Thymus (tissue), 11 donors: Measurements from ENCODE around the gene CLIC3. TPM values are rescaled to one million over a fixed set of nuclear protein-coding genes. Genes with fewer than 3 reads are reported as not detected.

ENCODE experiments used
- DNase-seq, 9 donors: peaks; one replicate each; pipeline ENCODE4 v3.0.0-alpha.2; 2013; ENCODE audit warnings: low spot score in 9 of 9, low read depth in 6 of 9, missing footprints in 1 of 9
- H3K27ac ChIP-seq, 2 donors: one replicate each; pipeline ENCODE4 v1.5.1; 2013; ENCODE audit warnings: control low read depth in 1 of 2, low read depth in 1 of 2, low read length in 1 of 2, mild to moderate bottlenecking in 1 of 2, moderate library complexity in 1 of 2
- H3K27me3 ChIP-seq, 2 donors: one replicate each; pipeline ENCODE4 v1.5.1; 2013; ENCODE audit warnings: low read length in 1 of 2; ENCODE audit not compliant: control insufficient read depth in 2 of 2, insufficient read depth in 1 of 2
- H3K36me3 ChIP-seq, 2 donors: one replicate each; pipeline ENCODE4 v1.5.1; 2013; ENCODE audit warnings: low read length in 1 of 2, mild to moderate bottlenecking in 1 of 2, moderate library complexity in 1 of 2; ENCODE audit not compliant: control insufficient read depth in 2 of 2, insufficient read depth in 2 of 2
- H3K4me1 ChIP-seq, 2 donors: one replicate each; pipeline ENCODE4 v1.5.1; 2013; ENCODE audit warnings: low read length in 2 of 2; ENCODE audit not compliant: control insufficient read depth in 2 of 2, insufficient read depth in 2 of 2
- H3K4me3 ChIP-seq, 2 donors: one replicate each; pipeline ENCODE4 v1.5.1; 2013; ENCODE audit warnings: low read length in 2 of 2, control low read depth in 1 of 2, mild to moderate bottlenecking in 1 of 2
- H3K9me3 ChIP-seq, 2 donors: one replicate each; pipeline ENCODE4 v1.5.1; 2013; ENCODE audit warnings: low read length in 1 of 2, mild to moderate bottlenecking in 1 of 2; ENCODE audit not compliant: control insufficient read depth in 2 of 2, insufficient read depth in 1 of 2
- WGBS: extraction: QIAGEN DNeasy Blood & Tissue Kit; methylation state at CpG from one replicate; pipeline ENCODE4 v1.1.7; 2013; 5-methylcytosine and 5-hydroxymethylcytosine counted together
- polyA plus RNA-seq: library from polyadenylated mRNA; stranded (reverse); fragments of 200-250 nt; gene quantifications from one replicate; pipeline ENCODE4 v1.2.3, GENCODE V29; 2013
- total RNA-seq: library from RNA; stranded (reverse); fragments of 120-200 nt; gene quantifications from one replicate; pipeline ENCODE4 v1.2.4, GENCODE V29; 2013
- donor health status: healthy.

CLIC3 gene
- total and polyA plus RNA-seq, 2 donors = 13.6 to 44.6 TPM

DNA sequence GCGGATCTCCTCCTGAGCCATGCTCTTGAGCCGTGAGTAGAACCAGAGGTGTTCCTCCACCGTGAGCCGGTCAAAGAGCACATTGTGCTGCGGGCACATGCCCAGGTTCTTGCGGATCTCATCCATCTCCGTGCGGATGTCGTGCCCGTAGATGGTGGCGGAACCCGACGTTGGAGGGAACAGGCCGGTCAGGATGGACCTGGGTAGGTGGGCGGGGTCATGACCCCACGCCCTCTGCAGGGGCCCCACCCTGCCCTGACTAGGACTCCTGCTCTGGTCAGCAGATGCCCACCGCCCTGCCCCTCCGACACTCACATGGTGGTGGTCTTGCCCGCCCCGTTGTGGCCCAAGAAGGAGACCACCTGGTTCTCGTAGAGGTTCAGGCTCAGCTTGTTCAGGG, 19.6 kb upstream of the CLIC3 start:
- peaks cover 0 to 5% of the 10 kb centered on the region in 2 donors for H3K36me3 ChIP-seq
- H3K4me3 ChIP-seq = no peak overlapping the region
- no peaks in the 10 kb centered on the region for H3K27me3 ChIP-seq
- H3K4me1 ChIP-seq = no peaks in the 10 kb centered on the region
- H3K9me3 ChIP-seq = peaks cover 0 to 25% of the 10 kb centered on the region in 2 donors
- whole genome bisulfite sequencing = 97% methylated on average over 21 of the region's 21 CpGs
- H3K27ac ChIP-seq = no peak overlapping the region
- DNase-seq = no peak

DNA sequence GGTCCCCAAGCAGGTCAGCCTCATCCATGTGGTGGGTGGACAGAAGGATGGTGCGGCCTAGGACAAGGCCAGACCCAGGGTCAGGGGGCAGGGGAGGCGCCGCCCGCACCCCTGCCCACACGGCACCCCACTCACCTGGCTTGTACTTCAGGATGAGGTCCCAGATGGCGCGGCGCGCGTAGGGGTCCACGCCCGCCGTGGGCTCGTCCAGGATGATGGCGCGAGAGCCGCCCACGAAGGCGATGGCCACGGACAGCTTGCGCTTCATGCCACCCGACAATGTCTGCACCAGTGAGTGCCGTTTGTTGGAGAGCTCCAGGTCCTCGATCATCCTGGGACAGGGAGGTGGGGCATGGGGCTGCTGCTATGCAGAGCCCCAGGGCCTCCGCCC, 19.2 kb upstream of the CLIC3 start:
- 99% methylated on average over 25 of the region's 25 CpGs for WGBS
- peaks cover 0 to 5% of the 10 kb centered on the region in 2 donors for H3K36me3 ChIP-seq
- H3K27me3 ChIP-seq = no peaks in the 10 kb centered on the region
- no peaks in the 10 kb centered on the region for H3K4me1 ChIP-seq
- H3K9me3 ChIP-seq = peaks cover 0 to 25% of the 10 kb centered on the region in 2 donors
- no peak for DNase-seq
- no peak overlapping the region for H3K4me3 ChIP-seq
- no peak overlapping the region for H3K27ac ChIP-seq

DNA sequence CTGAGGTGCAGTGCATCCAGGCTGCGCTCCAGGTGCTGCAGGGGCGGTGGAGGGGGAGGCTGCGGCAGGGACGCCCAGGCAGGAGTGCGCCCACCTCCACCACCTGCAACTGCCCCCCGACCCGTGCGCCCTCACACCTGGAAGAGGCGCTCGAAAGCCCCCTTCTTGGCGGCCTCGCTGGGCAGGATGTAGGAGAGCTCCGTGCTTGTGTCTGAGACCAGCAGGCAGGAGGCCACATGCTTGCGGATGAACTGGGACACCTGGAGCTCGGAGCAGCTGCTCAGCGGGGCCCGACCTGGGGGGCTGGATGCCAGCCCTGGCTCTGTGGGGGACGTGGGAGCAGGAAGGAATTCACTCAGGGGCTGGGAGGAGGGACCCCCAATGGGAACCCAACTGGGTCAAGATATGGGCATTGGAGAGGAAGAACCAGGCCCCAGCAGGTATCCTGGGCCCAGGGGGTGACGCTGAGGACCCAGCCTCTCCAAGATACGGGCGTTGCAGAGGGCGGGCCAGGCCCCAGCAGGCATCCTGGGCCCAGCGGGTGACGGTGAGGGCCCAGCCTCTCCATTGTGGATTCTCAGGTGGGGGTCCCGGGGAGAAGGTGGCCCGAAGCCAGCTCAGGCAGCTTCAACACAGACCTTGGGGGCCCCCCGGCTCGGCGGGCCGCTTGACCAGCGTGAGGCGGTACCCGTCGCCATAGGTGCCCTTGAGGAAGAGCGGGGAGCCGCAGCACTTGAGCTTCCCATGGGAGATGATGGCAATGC, 18.6 kb upstream of the CLIC3 start:
- WGBS = 97% methylated on average over 36 of the region's 36 CpGs
- peaks cover 0 to 6% of the 10 kb centered on the region in 2 donors for H3K36me3 ChIP-seq
- no peaks in the 10 kb centered on the region for H3K27me3 ChIP-seq
- H3K4me1 ChIP-seq = no peaks in the 10 kb centered on the region
- H3K4me3 ChIP-seq = no peak overlapping the region
- H3K9me3 ChIP-seq = peaks cover 0 to 25% of the 10 kb centered on the region in 2 donors
- no peak for DNase-seq
- H3K27ac ChIP-seq = no peak overlapping the region

DNA sequence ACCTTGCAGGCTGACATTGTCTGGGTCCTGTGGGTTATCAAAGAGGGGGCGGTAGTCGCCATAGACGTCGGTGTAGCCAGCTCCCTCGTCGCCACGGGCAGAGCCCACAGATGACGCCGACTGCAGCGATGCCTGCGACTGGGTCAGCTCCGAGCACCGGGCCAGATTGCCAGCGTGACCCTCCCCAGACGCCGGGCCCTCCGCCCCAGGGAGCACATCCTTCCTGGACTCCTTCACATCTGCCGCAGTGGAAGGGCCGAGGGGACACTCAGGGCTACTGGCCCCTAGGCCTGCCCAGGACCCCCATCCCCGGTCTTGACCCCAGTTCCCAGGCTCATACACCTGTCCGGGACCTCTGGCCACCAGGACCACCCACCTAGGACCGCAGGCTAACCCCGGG, 17.8 kb upstream of the CLIC3 start:
- Histone ChIP-seq H3K27ac (no peak overlapping the region), H3K36me3 (peaks cover 0 to 11% of the 10 kb centered on the region in 2 donors), H3K27me3 (no peaks in the 10 kb centered on the region), H3K4me3 (no peak overlapping the region), H3K9me3 (peaks cover 0 to 25% of the 10 kb centered on the region in 2 donors), H3K4me1 (no peaks in the 10 kb centered on the region)
- DNase-seq = no peak
- 96% methylated on average over 23 of the region's 23 CpGs for WGBS

DNA sequence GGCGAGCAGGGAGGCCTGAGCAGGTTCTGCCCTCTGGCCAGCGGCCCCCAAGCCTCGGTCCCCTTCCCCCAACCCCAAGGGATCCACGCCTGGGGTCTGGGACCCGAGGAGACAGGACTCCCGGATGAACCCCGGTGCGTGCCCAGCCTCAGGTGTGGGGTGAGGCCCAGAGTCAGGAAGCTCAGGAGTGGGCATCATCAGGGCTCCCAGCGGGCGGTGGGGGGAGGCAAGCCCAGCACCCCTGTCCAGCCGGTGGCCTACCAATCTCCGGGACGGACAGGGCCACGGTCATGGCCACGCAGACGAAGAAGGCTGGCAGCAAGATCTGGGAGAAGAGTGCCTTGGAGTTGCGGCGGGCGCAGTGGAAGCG, 17.2 kb upstream of the CLIC3 start:
- Histone ChIP-seq H3K4me1 (no peaks in the 10 kb centered on the region), H3K36me3 (peaks cover 0 to 11% of the 10 kb centered on the region in 2 donors), H3K9me3 (peaks cover 0 to 25% of the 10 kb centered on the region in 2 donors), H3K27ac (no peak overlapping the region), H3K4me3 (no peak overlapping the region), H3K27me3 (no peaks in the 10 kb centered on the region)
- DNase-seq = no peak
- 98% methylated on average over 20 of the region's 20 CpGs for WGBS

DNA sequence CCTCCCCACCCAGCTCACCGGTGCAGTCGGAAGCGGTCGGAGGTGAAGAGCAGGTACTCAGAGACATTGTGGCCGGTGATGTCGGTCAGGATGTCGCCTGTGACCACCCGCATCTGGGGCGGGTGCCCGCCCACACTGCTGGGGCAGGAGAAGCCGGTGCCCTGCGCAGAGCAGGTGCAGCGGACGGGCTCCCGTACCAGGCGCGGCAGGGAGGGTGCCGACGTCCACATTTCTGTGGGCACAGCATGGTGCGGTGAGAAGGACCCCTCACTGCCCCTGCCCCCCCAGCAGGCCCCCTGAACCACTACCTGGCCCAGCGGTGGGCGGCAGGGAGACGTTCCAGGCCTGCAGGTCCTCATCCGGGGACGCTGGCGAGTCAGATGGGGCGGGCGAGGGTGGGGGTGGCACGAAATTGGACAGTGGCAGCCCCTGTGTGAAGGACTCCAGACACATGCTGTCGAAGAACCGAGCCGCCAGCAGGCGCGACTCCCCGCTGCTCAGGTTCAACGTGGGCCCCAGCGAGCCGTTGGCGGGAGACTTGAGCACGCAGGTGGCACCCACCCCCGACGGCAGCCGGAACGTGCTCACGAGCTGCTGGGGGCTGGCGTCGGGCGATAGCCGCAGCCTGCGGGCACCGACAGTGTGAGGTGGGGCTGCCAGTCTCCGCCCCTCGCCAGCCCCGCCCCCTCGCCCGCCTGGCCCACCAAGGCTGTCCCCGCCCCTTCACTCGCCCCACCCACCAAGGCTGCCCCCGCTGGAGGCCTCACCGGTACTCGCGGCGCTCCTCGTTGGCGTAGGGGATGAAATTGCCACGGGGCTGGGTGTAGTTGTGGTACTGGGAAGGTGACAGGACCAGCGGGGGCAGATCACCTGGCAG, 16.6 kb upstream of the CLIC3 start:
- DNase-seq = no peak
- Histone ChIP-seq H3K27ac (no peak overlapping the region), H3K36me3 (peaks cover 0 to 11% of the 10 kb centered on the region in 2 donors), H3K27me3 (no peaks in the 10 kb centered on the region), H3K4me3 (no peak overlapping the region), H3K9me3 (peaks cover 0 to 25% of the 10 kb centered on the region in 2 donors), H3K4me1 (no peaks in the 10 kb centered on the region)
- 97% methylated on average over 67 of the region's 67 CpGs for WGBS

DNA sequence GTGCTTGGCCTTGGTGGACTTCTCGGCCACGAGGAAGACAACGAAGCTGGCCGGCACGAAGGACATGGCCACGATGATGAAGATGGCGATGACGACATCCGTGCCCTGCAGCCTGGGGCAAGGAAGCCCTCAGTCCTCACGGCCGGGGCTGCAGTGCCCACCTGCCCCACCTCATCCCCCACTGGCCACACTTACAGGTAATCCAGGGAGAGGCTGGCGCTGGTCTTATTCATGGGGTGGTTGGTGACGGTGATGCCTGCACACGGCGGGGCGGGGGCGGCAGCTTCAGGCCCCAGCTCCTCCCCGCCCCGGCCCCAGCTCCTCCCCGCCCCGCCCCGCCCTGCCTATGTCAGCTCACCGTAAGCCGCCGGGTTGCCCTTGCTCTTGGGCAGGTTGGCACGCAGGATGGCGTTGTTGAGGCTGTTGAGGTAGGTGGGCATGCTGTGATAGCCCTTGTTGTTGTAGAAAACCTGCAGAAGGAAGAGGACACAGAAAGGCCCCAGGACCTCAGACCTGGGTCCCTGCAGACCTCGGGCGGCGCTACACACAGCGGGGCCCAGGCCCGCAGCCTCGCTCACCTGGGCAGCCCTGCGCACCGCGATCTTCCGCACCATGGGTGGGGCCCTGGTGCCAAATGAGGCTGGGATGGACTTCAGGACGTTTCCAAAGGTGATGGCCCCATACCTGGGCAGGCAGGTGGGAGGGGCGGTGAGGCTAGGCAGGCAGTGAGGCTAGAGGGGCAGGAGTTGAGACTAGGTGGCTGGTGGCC, 15.7 kb upstream of the CLIC3 start:
- Histone ChIP-seq H3K4me3 (no peak overlapping the region), H3K27me3 (no peaks in the 10 kb centered on the region), H3K4me1 (no peaks in the 10 kb centered on the region), H3K9me3 (peaks cover 0 to 22% of the 10 kb centered on the region in 2 donors), H3K27ac (no peak overlapping the region), H3K36me3 (peaks cover 0 to 9% of the 10 kb centered on the region in 2 donors)
- no peak for DNase-seq
- WGBS = 95% methylated on average over 39 of the region's 39 CpGs

DNA sequence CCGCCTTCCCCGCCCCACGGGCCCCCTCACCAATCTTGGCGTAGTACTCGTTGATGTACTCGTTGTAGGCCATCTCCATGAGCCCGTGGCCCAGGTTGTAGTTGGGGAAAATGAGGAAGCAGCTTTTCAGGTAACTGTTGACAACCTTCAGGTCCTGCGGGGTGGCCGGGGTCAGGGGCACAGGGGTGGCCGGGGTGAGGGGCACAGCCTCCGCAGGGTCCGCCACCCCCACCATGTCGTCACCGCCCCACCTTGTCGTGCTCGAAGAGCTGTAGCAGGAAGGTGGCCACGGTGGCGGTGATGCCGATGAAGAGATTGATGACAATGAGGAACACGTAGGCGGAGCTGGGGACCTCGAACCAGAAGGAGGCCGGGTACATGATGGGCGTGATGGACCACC, 14.8 kb upstream of the CLIC3 start:
- WGBS = 97% methylated on average over 24 of the region's 24 CpGs
- H3K9me3 ChIP-seq = peaks cover 0 to 14% of the 10 kb centered on the region in 2 donors
- no peak overlapping the region for H3K4me3 ChIP-seq
- peaks cover 0 to 9% of the 10 kb centered on the region in 2 donors for H3K36me3 ChIP-seq
- no peak overlapping the region for H3K27ac ChIP-seq
- no peak for DNase-seq
- H3K27me3 ChIP-seq = no peaks in the 10 kb centered on the region
- H3K4me1 ChIP-seq = no peaks in the 10 kb centered on the region
